Tibial artery (tissue), 4 donors: ENCODE results near the gene RBMS3.

Experiments
- DNase-seq, 2 donors: peaks; one replicate each; pipeline ENCODE4 v3.0.0-alpha.2; 2019
- H3K27ac ChIP-seq, 2 donors: fragments of 200-600 bp; sonication (generic) in 1 of 2; 1 replicate in 1 of 2; 2 replicates in 1 of 2; pipeline ENCODE4 v1.5.1; 2018 to 2019; ENCODE audit warnings: mild to moderate bottlenecking in 1 of 2
- H3K27me3 ChIP-seq, 2 donors: fragments of 200-600 bp; sonication (generic) in 1 of 2; one replicate each; pipeline versions ENCODE4 v1.5.1 to v1.6.0; 2016 to 2019
- H3K36me3 ChIP-seq, 3 donors: fragments of 200-600 bp; sonication (generic) in 2 of 3; one replicate each; pipeline ENCODE4 v1.5.1; 2016 to 2019; ENCODE audit warnings: mild to moderate bottlenecking in 2 of 3
- H3K4me1 ChIP-seq, 4 donors: fragments of 200-600 bp; sonication (generic) in 2 of 4; 1 replicate in 3 of 4; 2 replicates in 1 of 4; pipeline ENCODE4 v1.5.1; 2016 to 2019
- H3K4me3 ChIP-seq, 2 donors: fragments of 200-600 bp; sonication (generic) in 1 of 2; 1 replicate in 1 of 2; 2 replicates in 1 of 2; pipeline ENCODE4 v1.5.1; 2018 to 2019; ENCODE audit warnings: mild to moderate bottlenecking in 2 of 2
- H3K9me3 ChIP-seq, 3 donors: fragments of 200-600 bp; sonication (generic) in 1 of 3; one replicate each; pipeline ENCODE4 v1.5.1; 2016 to 2019
- CTCF ChIP-seq, 2 experiments: fragments of 200-600 bp in 1 of 2; fragments of 450-650 bp in 1 of 2; IDR thresholded peaks; one replicate each; pipeline ENCODE4 v1.5.1; 2017 to 2019; ENCODE audit warnings: antibody characterized with exemption in 2 of 2, mild to moderate bottlenecking in 1 of 2, moderate library complexity in 1 of 2
- intact Hi-C: fragments of 100-400 bp; cut with DNase I; formaldehyde crosslinking; loops from one replicate; pipeline ENCODE4 v1.15.0; 2023; ENCODE audit warnings: low total_unique reads

Gene RBMS3

GRCh38 chr3:29497282-29497681, 216.4 kb downstream of the RBMS3 start:
- Histone ChIP-seq H3K36me3 (no peaks in the 10 kb centered on the region), H3K4me1 (peaks cover 0 to 11% (median 0%) of the 10 kb centered on the region in 4 donors), H3K27ac (no peak overlapping the region), H3K27me3 (no peaks in the 10 kb centered on the region), H3K4me3 (no peak overlapping the region), H3K9me3 (no peaks in the 10 kb centered on the region)
- intact Hi-C loops = no loop called here
- no peak for TF ChIP-seq CTCF (IDR thresholded peaks at IDR 0.05)
- DNase-seq = no peak

DNA sequence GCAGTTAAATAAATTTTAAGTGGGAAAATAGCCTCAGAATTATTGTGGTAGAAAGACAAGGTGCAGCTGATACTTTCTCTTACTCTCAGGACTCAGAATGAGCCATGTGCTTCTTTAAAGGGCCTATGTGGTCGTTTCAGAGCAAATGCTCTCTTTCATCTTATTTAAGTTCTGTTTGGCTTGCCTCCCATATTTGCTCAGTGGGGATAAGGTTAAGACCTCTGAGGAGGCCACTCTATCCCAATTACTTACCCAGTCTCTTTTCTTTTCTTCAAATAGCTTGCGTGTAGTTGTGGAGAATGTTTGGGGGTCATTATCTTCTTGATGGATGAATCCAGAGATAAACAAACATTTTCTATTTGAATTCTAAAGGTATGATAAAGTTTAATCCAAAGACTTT, 221.9 kb downstream of the RBMS3 start:
- peaks cover 0 to 51% (median 12%) of the 10 kb centered on the region in 4 donors for H3K4me1 ChIP-seq
- no peaks in the 10 kb centered on the region for H3K27me3 ChIP-seq
- H3K4me3 ChIP-seq = no peak overlapping the region
- no peaks in the 10 kb centered on the region for H3K9me3 ChIP-seq
- DNase-seq = no peak
- TF ChIP-seq CTCF (IDR thresholded peaks at IDR 0.05) = no peak
- H3K36me3 ChIP-seq = no peaks in the 10 kb centered on the region
- H3K27ac ChIP-seq = peak overlapping the region; percentile 41 to 68
- intact Hi-C loops = no loop called here

- intact Hi-C loops = no loop called here
- peaks cover 0 to 51% (median 12%) of the 10 kb centered on the region in 4 donors for H3K4me1 ChIP-seq
- H3K4me3 ChIP-seq = no peak overlapping the region
- H3K27ac ChIP-seq = peak overlapping the region; percentile 41 to 68
- H3K27me3 ChIP-seq = no peaks in the 10 kb centered on the region
- no peaks in the 10 kb centered on the region for H3K36me3 ChIP-seq
- TF ChIP-seq CTCF (IDR thresholded peaks at IDR 0.05) = no peak
- no peaks in the 10 kb centered on the region for H3K9me3 ChIP-seq
- DNase-seq = no peak
Measured at GRCh38 chr3:29503314-29503713, 222.4 kb downstream of the RBMS3 start.

DNA sequence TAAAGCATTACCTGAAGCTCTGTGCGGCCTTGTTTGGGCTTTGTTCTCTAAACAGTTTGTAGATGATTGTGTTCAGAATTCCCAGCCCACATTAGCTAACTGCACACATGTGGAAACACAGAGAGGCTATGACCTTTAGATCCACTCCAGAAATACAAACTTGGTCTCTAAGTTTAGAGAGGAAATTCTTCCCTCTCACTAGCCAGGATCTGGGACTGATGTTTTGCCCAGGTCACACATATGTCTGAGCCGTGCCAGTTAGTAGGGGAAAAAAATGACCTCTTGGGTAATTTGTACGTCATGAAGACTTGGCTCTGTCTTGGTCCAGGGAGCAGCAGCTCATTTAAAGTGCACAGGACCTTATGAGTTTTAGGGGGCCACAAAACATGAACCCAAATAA, 223.1 kb downstream of the RBMS3 start:
- Histone ChIP-seq H3K9me3 (no peaks in the 10 kb centered on the region), H3K27me3 (no peaks in the 10 kb centered on the region), H3K4me1 (peaks cover 0 to 51% (median 12%) of the 10 kb centered on the region in 4 donors), H3K4me3 (no peak overlapping the region), H3K36me3 (no peaks in the 10 kb centered on the region), H3K27ac (peak overlapping the region; percentile 41 to 68)
- peak; percentile 65 to 80 for DNase-seq
- intact Hi-C loops = no loop called here
- no peak for TF ChIP-seq CTCF (IDR thresholded peaks at IDR 0.05)

DNA sequence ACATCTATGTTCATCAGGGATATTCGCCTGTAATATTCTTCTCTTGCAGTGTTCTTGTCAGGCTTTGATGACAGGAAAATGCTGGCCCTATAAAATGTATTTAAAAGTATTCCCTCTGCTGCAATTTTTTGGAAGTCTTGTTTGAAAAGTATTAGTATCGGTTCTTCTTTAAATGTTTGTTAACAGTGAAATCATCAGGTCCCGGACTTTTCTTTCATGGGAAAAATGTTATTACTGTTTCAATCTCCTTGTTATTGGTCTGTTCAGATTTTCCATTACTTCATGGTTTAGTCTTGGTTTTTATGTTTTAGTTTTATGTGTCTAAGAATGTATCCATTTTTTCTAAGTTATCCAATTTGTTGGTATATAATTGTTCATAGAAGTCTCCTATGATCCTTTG, 225.6 kb downstream of the RBMS3 start:
- no peak for TF ChIP-seq CTCF (IDR thresholded peaks at IDR 0.05)
- Histone ChIP-seq H3K36me3 (no peaks in the 10 kb centered on the region), H3K27ac (peak overlapping the region in 1 of 2 donors; percentile 10), H3K9me3 (no peaks in the 10 kb centered on the region), H3K27me3 (no peaks in the 10 kb centered on the region), H3K4me1 (peaks cover 0 to 51% (median 13%) of the 10 kb centered on the region in 4 donors), H3K4me3 (no peak overlapping the region)
- intact Hi-C loops = no loop called here
- no peak for DNase-seq

DNA sequence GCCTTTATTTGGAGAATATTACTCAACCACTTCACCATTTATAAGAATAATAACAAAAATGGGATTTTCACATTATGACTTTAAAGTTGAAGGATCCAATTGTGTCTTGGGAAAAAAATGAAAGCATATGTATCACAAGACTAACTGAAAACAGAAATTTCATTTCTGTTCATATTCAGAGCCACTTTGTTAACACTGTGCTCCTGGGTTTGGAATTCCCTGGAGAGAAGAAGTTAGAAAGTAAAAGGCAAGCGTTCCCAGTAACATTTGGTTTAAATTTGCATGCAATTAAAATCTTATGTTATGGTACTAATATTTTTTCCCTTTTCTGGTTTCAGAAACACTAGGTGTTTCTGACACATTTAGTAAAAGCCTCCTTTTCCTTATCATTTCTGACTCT, 230.8 kb downstream of the RBMS3 start:
- DNase-seq = no peak
- no peak for TF ChIP-seq CTCF (IDR thresholded peaks at IDR 0.05)
- no peaks in the 10 kb centered on the region for H3K27me3 ChIP-seq
- peaks cover 0 to 60% (median 35%) of the 10 kb centered on the region in 4 donors for H3K4me1 ChIP-seq
- H3K4me3 ChIP-seq = no peak overlapping the region
- no peaks in the 10 kb centered on the region for H3K9me3 ChIP-seq
- no peak overlapping the region for H3K27ac ChIP-seq
- H3K36me3 ChIP-seq = no peaks in the 10 kb centered on the region
- intact Hi-C loops = no loop called here
